ENCODE measurements around the gene DPH7.
"Not testable (repeated sequence)": the region's sequence is repeated elsewhere in the genome, so short reads cannot be mapped to it uniquely, and the experiment has no call there.

The DPH7 gene

DNA sequence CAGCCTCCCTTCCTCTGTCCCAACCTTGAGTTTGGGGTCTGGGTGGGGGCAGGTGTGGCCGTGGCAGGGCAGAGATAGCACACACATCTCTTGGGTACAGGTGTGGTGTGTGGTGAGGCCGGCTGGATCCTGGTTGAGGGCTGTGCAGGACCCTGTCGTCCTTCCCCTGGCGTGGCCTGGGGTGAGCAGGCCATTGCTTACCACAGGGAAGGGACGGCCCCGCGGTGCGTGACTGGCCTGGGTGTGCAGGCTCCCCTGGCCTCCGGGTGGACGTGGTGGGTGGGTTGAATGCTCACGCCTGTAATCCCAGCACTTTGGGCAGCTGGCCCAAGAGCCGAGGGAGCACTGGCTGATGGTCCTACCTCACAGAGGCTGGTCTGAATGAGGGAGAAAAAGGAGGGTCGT, 28.0 kb upstream of the DPH7 start:
- in situ Hi-C loops (cut with HindIII; ENCODE audit: low sequenced_read_pairs) = no loop called here

DNA sequence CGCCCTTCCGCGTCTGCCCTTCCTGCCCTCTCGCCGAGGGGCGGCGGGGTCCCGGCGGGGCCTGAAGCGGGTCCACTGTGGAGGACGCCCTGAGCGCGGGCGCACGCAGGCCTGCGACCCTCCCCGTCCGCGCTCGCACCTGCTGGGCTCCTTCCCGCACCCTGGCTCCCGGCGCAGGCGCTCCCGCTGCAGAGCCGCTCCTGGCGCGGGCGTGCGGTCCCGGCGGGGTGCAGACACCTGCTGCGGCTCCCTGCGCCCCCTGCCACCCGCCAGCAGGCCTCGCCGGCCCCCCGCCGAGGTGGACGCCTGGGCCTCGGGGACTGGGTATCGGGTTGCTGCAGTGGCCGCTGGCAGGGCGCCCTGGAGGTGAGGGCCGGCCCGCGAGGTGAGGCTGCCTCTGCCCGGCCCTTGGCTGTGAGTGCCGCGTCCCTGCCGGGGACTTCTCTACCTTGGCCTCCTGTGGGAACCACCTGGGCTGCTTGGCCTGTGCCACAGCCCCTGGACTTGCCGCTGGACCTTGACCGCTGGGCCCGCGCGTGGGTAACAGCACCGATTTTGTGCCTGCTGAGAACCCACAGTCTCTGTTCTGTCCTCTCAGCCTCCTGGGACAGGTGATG, 27.4 kb upstream of the DPH7 start:
- in situ Hi-C loops (cut with HindIII; ENCODE audit: low sequenced_read_pairs) = no loop called here

DNA sequence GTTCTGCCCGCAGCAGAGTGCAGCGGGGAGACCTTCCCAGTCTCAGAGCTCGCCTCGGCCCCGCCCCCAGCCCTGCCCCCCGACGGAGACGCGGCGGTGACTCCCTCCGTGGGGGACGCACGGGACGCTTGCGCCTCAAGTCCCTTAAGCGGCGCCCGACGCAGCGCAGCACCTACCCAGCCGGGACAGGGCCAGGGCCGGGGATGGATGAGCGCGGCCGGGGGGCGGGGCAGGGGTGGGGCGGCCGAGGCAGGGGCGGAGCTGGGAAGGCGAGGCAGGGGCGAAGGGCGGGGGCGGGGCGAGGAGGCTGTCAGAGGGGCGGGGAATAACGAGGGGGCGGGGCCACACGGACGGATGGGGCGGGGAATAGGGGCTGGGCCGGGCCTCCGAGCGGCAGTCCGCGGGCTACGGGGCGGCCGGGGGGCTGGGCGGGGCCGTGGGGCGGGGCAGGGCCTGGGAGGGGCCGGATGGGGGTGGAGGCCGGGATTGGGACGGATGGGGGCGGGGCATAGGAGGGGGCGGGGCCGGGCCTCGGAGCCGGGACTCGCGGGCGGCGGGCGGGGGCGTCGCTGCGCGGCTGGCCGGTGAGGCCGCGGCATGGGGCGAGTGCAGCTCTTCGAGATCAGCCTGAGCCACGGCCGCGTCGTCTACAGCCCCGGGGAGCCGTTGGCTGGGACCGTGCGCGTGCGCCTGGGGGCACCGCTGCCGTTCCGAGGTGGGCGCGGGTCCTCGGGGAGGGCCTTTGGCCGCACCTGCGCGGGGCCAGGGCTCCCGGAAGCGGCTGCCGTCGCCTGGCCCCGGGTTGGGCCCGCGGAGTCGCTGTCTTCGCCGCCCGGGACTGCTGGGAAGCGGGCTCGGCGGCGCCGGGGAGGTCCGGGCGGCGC, 26.6 kb upstream of the DPH7 start, which contains the start of gene ARRDC1:
TSS of gene ARRDC1 (plus strand) at position 566 of the 884 bp plus-strand sequence. CDS start at position 598, 32 bp downstream.
- in situ Hi-C loops (cut with HindIII; ENCODE audit: low sequenced_read_pairs) = no loop called here

DNA sequence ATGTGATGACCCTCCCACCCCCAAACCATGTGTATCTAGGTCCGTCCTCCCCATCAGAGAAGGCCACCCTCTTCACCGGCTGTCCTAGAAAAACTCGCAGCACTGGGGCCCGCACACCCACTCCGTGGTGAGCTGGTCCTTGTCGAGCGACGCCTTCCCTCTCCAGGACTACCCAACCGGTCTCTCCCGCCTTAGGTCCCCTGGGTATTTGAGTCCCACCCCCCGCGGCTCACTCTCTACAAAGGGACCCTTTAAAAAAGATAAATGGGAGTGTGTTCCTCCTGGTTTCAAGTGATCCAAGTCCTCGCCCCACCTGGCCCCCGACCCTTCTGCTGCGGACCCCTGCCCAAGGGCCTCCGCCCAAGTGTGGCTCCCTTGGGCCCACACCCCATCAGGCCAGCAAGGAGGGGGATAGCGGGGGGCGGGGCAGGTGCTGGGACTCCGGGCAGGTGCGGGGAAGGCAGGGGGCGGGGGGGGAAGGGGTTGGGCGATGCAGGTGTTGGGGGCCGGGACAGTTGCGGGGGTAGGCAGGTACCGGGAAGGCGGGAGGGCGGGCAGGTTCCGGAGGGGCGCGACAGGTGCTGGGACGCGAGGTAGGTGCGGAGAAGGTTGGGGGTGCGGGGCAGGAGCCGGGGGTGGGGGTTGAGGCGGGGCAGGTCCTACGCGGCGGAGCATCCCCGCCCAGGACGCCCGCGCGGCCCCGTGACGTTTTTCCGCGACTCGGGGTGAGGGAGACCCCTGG, 25.8 kb upstream of the DPH7 start:
- in situ Hi-C loops (cut with HindIII; ENCODE audit: low sequenced_read_pairs) = no loop called here

DNA sequence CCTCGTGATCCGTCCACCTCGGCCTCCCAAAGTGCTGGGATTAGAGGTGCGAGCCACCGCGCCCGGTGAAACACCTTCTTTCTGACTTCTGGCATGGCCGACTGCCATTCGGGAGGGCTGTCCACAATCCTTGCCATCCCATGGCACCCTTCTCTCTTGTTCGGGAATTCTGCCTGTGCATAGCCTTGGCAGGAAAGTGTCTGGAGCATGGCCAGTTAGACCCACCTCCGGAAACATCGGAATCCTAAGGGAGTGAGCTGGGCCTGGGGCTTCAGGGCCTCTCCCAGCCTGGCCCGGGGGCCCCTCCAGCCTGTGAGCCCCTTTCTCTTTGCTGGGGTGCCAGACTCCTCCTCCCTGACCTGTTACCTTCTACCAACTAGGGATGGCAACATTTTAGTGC, 25.2 kb upstream of the DPH7 start:
- in situ Hi-C loops (cut with HindIII; ENCODE audit: low sequenced_read_pairs) = no loop called here

DNA sequence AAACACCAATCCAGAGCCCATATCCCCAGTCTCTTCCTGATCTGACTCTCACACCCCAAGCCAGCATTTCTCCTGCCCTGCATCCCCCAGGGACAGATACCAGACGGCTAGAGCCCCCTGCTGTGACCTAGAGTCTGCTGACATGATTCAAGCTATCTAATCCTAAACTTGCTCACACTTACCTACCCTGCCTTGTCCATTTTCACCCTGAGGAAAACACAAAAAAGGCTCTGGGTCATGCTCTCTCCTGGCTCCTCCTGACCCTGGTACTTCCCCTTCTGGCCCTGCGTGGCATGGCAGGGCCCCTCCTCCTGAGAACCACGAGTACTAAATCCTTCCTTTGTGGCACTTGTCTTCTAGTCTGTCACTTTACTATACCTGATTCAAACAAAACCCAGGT, 23.9 kb upstream of the DPH7 start:
- in situ Hi-C loops (cut with HindIII; ENCODE audit: low sequenced_read_pairs) = no loop called here

DNA sequence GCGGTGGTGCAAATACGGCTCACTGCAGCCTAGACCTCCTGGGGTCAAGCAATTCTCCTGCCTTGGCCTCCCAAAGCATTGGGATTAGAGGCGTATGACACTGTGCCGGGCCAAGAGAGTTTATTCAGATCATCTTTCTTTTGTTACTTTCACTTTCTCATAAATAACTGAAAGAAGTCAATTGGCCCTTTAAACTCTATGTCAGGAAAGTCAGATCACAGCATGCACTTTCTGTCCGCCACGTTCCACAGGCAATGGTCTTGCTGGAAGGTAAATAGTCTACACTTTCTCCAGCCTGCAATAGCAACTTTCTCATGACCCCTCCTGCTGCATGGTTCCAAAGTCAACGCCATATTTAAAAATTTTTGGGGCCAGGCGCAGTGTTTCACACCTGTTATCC, 20.2 kb upstream of the DPH7 start:
- in situ Hi-C loops (cut with HindIII; ENCODE audit: low sequenced_read_pairs) = no loop called here

DNA sequence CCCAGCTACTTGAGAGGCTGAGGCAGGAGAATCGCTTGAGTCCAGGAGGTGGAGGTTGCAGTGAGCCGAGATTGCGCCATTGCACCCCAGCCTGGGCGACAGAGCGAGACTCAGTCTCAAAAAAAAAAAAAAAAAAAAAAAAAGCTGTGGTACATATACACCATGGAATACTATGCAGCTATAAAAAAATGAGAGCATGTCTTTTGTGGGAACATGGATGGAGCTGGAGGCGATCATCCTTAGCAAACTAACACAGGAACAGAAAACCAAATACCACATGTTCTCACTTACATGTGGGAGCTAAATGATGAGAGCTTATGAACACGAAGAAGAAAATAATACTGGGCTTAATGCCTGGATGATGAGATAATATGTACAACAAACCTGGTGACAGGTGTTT, 17.9 kb upstream of the DPH7 start:
- in situ Hi-C loops (cut with HindIII; ENCODE audit: low sequenced_read_pairs) = not testable (repeated sequence)

DNA sequence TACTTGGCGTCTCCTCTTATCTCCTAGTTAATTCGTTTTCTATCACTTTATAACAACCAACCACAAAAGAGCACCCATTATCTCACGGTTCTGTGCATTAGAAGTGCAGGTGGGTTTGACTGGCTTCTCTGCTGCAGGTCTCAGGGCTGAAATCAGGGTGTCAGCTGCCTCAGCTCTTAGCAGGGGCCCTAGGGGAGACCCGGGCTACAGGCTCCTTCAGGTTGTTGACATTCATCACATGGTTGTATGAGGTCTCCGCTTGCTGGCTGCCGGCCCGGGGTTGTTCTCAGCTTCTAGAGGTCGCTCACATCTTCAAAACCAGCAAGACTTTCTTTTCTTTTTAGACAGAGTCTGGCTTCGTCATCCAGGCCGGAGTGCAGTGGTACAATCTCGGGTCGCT, 14.5 kb upstream of the DPH7 start:
- in situ Hi-C loops (cut with HindIII; ENCODE audit: low sequenced_read_pairs) = no loop called here

DNA sequence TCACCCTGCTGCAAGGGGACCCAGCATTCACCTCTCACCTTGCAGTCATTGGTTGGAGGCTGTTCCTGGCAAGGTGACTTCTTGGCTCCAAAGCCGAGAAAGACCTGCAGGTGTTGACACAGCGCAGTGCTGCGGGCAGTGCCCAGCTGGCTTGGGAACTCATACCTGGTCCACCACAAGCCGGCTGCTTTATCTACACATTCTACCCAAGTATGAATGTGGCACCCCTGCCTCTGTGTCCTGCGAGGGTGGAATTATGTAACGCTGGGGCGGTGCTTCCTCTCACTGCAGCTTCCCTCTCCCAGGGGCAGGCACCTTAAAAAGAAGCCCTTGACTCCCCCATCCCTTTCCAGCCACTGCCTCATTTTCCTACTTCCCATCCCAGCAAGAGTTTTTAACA, 14.0 kb upstream of the DPH7 start:
- in situ Hi-C loops (cut with HindIII; ENCODE audit: low sequenced_read_pairs) = no loop called here

DNA sequence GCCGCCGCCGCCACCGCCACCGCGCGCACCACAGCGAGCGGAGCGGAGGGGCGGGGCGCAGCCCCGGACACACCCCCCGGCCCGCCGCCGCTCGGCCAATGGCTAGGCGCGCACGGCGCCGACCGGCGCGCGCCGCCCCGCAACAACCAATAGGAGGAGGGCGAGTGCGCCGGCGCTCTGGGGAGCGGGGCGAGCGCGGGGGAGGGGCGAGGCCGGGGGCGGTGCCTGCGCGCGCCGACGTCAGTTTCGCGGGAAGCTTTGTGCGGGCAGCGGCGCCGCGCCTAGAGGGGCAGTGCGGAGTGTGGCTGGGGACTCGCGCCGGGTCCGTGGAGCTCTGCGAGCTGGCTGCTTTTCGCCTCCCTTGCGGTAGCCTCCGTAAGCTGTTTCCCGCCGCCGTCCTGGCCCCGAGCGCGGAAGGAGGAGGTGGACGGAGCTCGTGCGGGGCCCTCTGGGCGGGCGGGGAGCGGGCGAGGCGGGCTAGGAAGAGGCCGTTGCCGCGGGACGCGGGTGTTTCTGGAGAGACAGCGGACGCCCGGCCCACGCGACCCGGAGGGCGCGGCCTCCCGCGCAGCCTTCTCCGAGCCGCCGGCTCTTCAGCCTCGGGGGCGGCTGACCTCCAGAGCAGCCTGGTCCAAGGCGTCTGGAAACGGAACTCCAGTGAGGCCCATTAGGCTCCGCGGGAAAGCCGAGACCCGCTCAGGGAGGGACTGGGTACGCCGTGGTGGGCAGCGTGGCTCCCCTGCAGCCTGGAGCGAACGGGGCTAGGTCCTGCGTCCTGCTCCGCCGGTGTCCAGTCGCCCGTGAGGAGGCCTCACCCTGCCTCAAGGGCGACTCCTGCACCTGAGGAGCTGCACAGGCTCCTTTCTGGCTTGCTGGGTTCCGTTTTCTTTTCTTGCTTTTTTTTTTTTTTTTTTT, 12.0 kb upstream of the DPH7 start, which contains the start of gene ZMYND19:
TSS of gene ZMYND19 (minus strand) at position 44 of the 915 bp plus-strand sequence. CDS start 249 bp downstream, outside the sequence.
- in situ Hi-C loops (cut with HindIII; ENCODE audit: low sequenced_read_pairs) = no loop called here

DNA sequence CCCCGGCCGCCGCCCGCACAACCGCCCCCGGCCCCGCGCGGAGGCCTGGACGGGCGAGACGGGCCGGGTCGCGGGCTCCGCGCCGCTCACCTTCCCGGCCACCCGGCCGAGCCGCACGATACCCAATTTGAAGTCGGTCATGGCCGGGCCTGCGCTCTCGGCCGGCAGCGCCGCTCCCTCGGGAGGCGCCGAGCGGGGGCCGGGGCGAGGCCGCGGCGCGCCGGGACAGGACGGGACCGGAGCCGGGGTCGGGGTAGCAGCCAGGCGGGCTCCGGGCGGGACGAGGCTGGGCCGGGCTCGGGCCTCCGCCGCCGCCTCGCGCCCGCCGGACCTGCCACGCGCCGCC, 11.4 kb upstream of the DPH7 start:
- in situ Hi-C loops (cut with HindIII; ENCODE audit: low sequenced_read_pairs) = no loop called here

DNA sequence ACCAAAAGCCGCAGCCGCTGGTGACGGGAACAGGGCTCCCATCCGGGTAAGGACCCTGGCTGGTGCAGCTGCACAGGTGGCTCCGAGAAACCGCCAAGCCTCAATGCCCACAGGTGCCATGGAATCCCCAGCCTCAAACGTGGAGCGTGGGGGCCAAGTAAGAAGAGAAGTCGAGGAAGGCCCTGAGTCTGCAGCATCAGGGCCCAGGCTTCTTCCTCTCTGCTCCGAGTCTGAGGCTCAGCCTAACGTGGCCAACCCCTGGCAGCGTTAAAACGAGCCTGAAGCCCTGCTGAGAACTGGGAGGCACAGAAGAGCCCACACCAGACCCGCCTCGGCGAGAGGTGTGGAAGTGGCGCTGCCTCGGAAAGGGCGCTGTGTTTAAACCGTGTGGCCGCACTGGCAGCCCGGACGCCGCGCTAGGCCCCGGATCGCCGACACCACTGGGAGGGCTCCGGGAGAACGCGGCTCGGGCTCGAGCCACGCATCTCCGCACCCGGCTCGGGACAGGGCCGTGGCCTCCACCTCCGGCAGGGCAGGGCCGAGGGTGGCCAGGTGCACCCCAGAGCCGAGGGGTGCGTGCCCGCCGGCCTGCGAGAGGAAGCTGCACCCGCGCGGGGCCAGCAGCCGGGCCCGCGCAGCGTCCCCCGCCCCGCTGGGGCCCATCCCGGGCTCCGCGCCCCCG, 10.9 kb upstream of the DPH7 start:
- in situ Hi-C loops (cut with HindIII; ENCODE audit: low sequenced_read_pairs) = no loop called here

DNA sequence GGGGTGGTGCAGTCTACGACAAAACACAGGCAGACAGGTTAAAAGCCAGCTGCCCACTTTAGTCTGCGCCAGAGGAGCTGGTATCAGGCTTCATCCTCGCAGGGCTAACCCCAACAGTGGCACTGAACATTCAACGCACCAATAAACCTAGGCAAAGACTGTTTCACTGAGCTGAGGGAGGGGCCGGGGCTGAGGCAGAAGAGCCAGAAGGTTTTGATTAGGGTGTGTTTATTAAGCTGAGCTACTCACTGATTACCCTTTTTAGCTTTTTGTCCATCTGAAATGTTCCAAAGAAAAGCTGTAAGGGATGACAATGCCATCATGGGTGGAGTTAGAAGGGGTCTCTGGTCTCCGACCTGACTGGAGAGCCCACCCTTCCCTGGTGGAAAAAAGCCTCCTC, 10.2 kb upstream of the DPH7 start:
- in situ Hi-C loops (cut with HindIII; ENCODE audit: low sequenced_read_pairs) = no loop called here

DNA sequence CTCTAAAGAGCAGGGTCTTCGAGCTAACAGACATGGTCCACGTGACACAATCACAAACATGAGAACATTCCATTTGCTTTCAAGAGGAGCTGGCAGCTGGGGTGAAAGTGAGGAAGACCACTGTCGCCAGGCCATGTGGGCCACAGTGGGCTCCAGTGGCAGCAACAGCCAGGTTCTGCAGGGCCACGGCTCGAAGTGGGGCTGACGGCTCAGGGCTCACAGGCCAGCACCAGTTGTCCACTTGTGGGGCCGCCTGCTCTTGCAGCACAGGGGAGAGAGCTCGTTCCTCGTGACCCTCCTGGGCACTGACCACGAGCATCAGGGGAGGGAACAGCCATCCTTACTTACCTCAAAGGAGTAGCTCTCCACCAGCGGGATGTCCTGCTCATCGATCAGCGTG, 9.6 kb upstream of the DPH7 start:
- in situ Hi-C loops (cut with HindIII; ENCODE audit: low sequenced_read_pairs) = no loop called here

DNA sequence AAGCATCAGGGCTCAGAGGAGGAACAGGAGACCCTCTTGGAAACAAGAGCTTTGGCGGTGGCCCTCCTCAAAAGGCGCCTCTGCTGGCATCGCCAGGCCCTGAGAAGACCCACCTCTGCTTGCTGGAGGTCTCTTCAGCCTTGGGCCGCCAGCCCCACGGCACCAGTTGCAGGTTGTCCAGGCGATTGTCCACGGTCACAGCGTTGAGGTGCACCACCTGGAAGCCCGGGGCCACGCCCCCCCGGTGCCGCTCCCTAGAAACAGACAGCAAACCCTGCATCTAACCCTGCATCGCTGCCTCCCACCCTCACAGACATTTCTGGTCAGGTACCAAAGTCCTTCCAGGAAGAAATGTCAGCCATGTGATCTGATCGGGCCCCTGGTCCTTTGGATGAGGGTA, 8.1 kb upstream of the DPH7 start:
- in situ Hi-C loops (cut with HindIII; ENCODE audit: low sequenced_read_pairs) = no loop called here

DNA sequence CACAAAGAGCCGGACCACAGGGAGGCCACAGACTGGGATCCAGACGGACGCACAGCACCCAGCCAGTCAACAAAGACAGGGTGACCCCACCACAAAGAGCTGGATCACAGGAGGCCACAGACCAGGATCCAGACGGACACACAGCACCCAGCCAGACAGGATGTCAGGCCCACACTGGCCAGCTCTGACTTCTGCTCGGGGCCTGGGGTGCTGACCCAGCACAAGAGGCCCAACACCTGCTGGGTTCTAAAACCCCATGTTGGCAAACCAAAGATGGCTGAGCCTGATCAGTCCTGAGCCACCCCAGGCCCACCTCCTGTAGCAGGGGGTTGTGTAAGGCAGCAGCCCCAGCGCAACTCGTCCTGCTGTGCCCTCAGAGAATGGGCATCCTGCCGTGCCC, 5.2 kb upstream of the DPH7 start:
- in situ Hi-C loops (cut with HindIII; ENCODE audit: low sequenced_read_pairs) = no loop called here

DNA sequence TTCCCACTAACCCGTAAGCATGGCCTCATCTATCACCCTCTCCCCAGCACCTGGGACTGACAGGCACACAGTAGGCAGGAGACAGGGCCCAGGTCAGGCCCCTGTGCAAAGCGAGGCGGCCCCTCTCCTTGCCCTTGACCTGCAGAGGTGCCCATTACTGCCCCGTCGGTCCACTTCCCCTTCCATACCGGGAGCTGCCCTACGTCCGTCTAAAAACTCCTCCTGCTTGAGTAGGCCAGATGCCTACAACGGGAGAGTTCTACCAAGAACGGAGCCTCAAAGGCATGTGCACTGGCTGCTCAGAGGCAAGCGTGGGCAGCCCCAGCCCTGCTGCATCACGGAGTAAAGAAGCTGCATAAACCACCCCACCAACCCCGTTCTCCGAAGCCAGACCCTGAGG, 4.6 kb upstream of the DPH7 start:
- in situ Hi-C loops (cut with HindIII; ENCODE audit: low sequenced_read_pairs) = no loop called here

DNA sequence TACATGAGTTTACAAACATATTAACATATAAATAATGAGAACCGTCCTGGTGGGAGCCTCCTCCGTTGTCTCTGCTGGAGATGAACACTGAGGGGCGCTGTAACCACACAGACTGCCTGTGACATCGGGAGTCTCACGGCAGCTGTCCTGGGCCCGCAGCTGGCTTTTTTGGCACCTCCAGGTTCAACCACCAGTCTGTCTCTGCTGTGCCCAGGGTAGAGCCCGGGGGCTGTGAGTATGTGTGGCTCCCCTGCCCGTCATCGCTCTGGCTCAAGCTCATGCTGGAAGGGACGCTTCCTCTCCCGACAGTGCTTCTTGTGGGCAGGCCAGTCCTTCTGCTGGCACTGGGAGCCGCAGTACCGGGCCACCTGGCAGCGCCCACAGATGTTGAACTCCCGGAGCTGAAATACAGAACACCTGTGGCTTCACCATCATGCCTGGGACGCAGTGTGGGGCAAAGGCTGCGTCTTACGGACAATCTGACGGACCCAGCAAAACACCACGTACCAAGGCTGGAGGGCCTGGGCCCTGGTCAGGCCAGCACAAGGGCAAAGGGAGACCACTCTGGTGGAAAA, 3.6 kb upstream of the DPH7 start:
- in situ Hi-C loops (cut with HindIII; ENCODE audit: low sequenced_read_pairs) = no loop called here

All from DLD1 (cell line).